Measurements from ENCODE around the gene SNRNP25. TPM values are rescaled to one million over a fixed set of nuclear protein-coding genes. Genes with fewer than 3 reads are reported as not detected.

The SNRNP25 gene
- total and polyA plus RNA-seq, 9 of the 15 experiments (the other 6 are each of a cell fraction or from before 2014, with no cell fraction given) = 59.0 to 176 (median 108) TPM

DNA sequence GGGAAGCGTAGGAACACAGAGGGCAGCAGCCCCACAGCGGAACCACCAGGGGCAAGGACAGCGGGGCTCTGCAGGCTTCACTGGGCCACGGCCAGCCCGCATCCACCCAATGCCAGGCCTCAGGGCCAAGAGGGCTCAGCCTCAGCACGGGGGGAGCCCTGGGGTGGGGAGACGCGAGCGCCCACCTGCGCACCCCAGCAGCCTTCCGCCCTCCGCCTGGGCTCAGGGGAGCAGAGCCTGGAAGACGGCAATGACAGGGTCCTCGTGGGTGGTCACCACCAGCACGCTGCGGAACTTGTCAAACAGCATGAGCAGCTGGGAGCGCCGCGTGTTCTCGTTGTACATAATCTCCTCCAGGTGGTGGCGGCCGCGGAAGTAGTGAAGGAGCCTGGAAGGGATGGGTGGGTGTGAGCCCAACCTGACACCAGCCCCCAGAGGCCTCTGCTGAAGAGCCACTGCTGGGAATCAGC is 32.9 kb downstream of the SNRNP25 start:
- peaks cover 3% of the 10 kb centered on the region for H3K9me1 ChIP-seq (ENCODE audit: control insufficient read depth, insufficient read depth, low read length)
- H3K9ac ChIP-seq (ENCODE audit: insufficient read depth in 1 of 2, low read depth in 2 of 2, low read length in 2 of 2) = peak overlapping the region in 1 of 2 experiments; percentile 50; a peak in 2 of 4 replicates
- no peak overlapping the region for H2AFZ ChIP-seq (ENCODE audit: low read depth, low read length)
- H3K4me2 ChIP-seq (ENCODE audit: insufficient read depth, low read length) = no peak overlapping the region
- in situ Hi-C loops (cut with MboI) (no loop called here), intact Hi-C loops (cut with micrococcal nuclease) (no loop called here)
- ChIA-PET POLR2A (interaction anchor here (0.5 to 2.8 kb wide), 6 partner anchors 8 to 1222 kb away, joined by 3 to 16 read pairs (median 6); no protein-coding TSS in a partner anchor), CTCF (ENCODE audit: low intra/inter-chr PET ratio) (no interaction called here)
- FAIRE-seq (no peak), DNase-seq (ENCODE audit: extremely low read depth in 1 of 4, low spot score in 3 of 4) (no peak), ATAC-seq (no peak)
- WGBS (ENCODE audit: insufficient coverage, low coverage, missing lambda C conversion rate) = 92% methylated on average over 13 of the region's 23 CpGs
- H3K9me3 ChIP-seq (replicated peaks; ENCODE audit: control insufficient read depth, insufficient read depth, low read depth, low read length) = no peaks in the 10 kb centered on the region
- no peak overlapping the region for H3K4me3 ChIP-seq
- no peak overlapping the region for H3K27ac ChIP-seq (ENCODE audit: extremely low read depth, low read depth, low read length)
- BruUV-seq (replicated peaks) = no TSS peak
- H4K20me1 ChIP-seq (replicated peaks; ENCODE audit: control insufficient read depth, insufficient read depth, low read length) = peaks cover 12% of the 10 kb centered on the region; the same call in 1 of the 2 replicates
- peaks cover 5 to 61% of the 10 kb centered on the region in 2 experiments; a peak in 4 of 5 replicates for H3K4me1 ChIP-seq (replicated peaks in 1 of 2; ENCODE audit: control insufficient read depth in 2 of 2, insufficient read depth in 2 of 2, low read length in 2 of 2)
- H3K27me3 ChIP-seq (ENCODE audit: control insufficient read depth in 2 of 2, insufficient read depth in 2 of 2, low read length in 2 of 2) = no peaks in the 10 kb centered on the region
- no peaks in the 10 kb centered on the region for H3K79me2 ChIP-seq (ENCODE audit: control insufficient read depth, insufficient read depth, low read length)
- peaks cover 77% of the 10 kb centered on the region; the same call in 2 of the 3 replicates for H3K36me3 ChIP-seq (ENCODE audit: control insufficient read depth, insufficient read depth, low read length)
- TF ChIP-seq, protein P1, sequence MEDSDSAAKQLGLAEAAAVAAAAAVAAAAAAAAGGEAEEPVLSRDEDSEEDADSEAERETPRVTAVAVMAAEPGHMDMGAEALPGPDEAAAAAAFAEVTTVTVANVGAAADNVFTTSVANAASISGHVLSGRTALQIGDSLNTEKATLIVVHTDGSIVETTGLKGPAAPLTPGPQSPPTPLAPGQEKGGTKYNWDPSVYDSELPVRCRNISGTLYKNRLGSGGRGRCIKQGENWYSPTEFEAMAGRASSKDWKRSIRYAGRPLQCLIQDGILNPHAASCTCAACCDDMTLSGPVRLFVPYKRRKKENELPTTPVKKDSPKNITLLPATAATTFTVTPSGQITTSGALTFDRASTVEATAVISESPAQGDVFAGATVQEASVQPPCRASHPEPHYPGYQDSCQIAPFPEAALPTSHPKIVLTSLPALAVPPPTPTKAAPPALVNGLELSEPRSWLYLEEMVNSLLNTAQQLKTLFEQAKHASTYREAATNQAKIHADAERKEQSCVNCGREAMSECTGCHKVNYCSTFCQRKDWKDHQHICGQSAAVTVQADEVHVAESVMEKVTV (CRISPR knock-in tag; IDR thresholded peaks at IDR 0.05) = no peak
- TF ChIP-seq CREM (IDR thresholded peaks at IDR 0.05; ENCODE audit: low read depth) = no peak
- no peak for TF ChIP-seq ZNF780A (CRISPR knock-in tag; IDR thresholded peaks at IDR 0.05)
- TF ChIP-seq, protein P2, sequence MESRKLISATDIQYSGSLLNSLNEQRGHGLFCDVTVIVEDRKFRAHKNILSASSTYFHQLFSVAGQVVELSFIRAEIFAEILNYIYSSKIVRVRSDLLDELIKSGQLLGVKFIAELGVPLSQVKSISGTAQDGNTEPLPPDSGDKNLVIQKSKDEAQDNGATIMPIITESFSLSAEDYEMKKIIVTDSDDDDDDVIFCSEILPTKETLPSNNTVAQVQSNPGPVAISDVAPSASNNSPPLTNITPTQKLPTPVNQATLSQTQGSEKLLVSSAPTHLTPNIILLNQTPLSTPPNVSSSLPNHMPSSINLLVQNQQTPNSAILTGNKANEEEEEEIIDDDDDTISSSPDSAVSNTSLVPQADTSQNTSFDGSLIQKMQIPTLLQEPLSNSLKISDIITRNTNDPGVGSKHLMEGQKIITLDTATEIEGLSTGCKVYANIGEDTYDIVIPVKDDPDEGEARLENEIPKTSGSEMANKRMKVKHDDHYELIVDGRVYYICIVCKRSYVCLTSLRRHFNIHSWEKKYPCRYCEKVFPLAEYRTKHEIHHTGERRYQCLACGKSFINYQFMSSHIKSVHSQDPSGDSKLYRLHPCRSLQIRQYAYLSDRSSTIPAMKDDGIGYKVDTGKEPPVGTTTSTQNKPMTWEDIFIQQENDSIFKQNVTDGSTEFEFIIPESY (CRISPR knock-in tag; IDR thresholded peaks at IDR 0.05) = peak; percentile 90
- TF ChIP-seq RBM22 (IDR thresholded peaks at IDR 0.05; ENCODE audit: low read depth, low read length, poor library complexity, severe bottlenecking) = peak; percentile 91
- TF ChIP-seq THRAP3 (IDR thresholded peaks at IDR 0.05; ENCODE audit: borderline replicate concordance) = no peak
- TF ChIP-seq HIVEP1 (CRISPR knock-in tag; IDR thresholded peaks at IDR 0.05) = no peak
- no peak for TF ChIP-seq LCOR (CRISPR knock-in tag; IDR thresholded peaks at IDR 0.05)
- peak; percentile 33; the same call in 1 of the 2 replicates for TF ChIP-seq SUPT5H (IDR thresholded peaks at IDR 0.05)
- peak; percentile 58 for TF ChIP-seq RBFOX2 (IDR thresholded peaks at IDR 0.05; ENCODE audit: low read depth, low read length)
- TF ChIP-seq MAFG (tag; conservative IDR thresholded peaks at IDR 0.05) = no peak
- TF ChIP-seq ZNF75A (CRISPR knock-in tag; IDR thresholded peaks at IDR 0.05) = no peak
- peak; percentile 70 for TF ChIP-seq POLR2G (IDR thresholded peaks at IDR 0.05; ENCODE audit: low read depth, low read length)
- TF ChIP-seq GABPB2 (CRISPR knock-in tag; conservative IDR thresholded peaks at IDR 0.05) = no peak
- TF ChIP-seq ZNF146 (CRISPR knock-in tag; IDR thresholded peaks at IDR 0.05; ENCODE audit: unreplicated experiment) = no peak
- peak; percentile 31; the same call in 1 of the 2 replicates for TF ChIP-seq POLR2A (conservative IDR thresholded peaks at IDR 0.05)
- no peak for TF ChIP-seq RBM34 (IDR thresholded peaks at IDR 0.05; ENCODE audit: borderline replicate concordance, insufficient read depth, low read length)
- TF ChIP-seq, protein P3, sequence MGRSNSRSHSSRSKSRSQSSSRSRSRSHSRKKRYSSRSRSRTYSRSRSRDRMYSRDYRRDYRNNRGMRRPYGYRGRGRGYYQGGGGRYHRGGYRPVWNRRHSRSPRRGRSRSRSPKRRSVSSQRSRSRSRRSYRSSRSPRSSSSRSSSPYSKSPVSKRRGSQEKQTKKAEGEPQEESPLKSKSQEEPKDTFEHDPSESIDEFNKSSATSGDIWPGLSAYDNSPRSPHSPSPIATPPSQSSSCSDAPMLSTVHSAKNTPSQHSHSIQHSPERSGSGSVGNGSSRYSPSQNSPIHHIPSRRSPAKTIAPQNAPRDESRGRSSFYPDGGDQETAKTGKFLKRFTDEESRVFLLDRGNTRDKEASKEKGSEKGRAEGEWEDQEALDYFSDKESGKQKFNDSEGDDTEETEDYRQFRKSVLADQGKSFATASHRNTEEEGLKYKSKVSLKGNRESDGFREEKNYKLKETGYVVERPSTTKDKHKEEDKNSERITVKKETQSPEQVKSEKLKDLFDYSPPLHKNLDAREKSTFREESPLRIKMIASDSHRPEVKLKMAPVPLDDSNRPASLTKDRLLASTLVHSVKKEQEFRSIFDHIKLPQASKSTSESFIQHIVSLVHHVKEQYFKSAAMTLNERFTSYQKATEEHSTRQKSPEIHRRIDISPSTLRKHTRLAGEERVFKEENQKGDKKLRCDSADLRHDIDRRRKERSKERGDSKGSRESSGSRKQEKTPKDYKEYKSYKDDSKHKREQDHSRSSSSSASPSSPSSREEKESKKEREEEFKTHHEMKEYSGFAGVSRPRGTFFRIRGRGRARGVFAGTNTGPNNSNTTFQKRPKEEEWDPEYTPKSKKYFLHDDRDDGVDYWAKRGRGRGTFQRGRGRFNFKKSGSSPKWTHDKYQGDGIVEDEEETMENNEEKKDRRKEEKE (IDR thresholded peaks at IDR 0.05; ENCODE audit: borderline replicate concordance in 1 of 2, control insufficient read depth in 1 of 2, low read depth in 2 of 2, low read length in 1 of 2) = no peak
